HG02642 (cell line): ENCODE results near the gene DEPDC5.
"Not testable (repeated sequence)": the region's sequence is repeated elsewhere in the genome, so short reads cannot be mapped to it uniquely, and the experiment has no call there.

ENCODE experiments used
- ATAC-seq: cut with Tn5 transposase; IDR thresholded peaks from one replicate; pipeline ENCODE4 v1.9.1; 2021; ENCODE audit warnings: mild to moderate bottlenecking; ENCODE audit not compliant: unreplicated experiment, poor library complexity

The DEPDC5 gene

GRCh38 chr22:31753634-31754501, at the start of gene DEPDC5:
Gene DEPDC5 (plus strand): TSS chr22:31754019. CDS start chr22:31754922, 903 bp downstream.
- ATAC-seq: peak; percentile 77

GRCh38 chr22:31707519-31707918, 46.3 kb upstream of the DEPDC5 start:
- no peak for ATAC-seq

- ATAC-seq: not testable (repeated sequence)
Measured at GRCh38 chr22:31711226-31711625, 42.6 kb upstream of the DEPDC5 start.

GRCh38 chr22:31715147-31715778, 38.6 kb upstream of the DEPDC5 start:
- no peak for ATAC-seq

- ATAC-seq: no peak
Measured at GRCh38 chr22:31719850-31720471, 33.9 kb upstream of the DEPDC5 start.

- ATAC-seq: no peak
Measured at GRCh38 chr22:31723723-31724122, 30.1 kb upstream of the DEPDC5 start.

- ATAC-seq: no peak
Measured at GRCh38 chr22:31726692-31727091, 27.1 kb upstream of the DEPDC5 start.

GRCh38 chr22:31728857-31729256, 25.0 kb upstream of the DEPDC5 start:
- ATAC-seq: no peak

- ATAC-seq: no peak
Measured at GRCh38 chr22:31730344-31730711, 23.5 kb upstream of the DEPDC5 start.

GRCh38 chr22:31732089-31732829, 21.6 kb upstream of the DEPDC5 start:
- ATAC-seq: no peak

- no peak for ATAC-seq
Measured at GRCh38 chr22:31733580-31734079, 20.2 kb upstream of the DEPDC5 start.

- ATAC-seq: no peak
Measured at GRCh38 chr22:31734512-31734911, 19.3 kb upstream of the DEPDC5 start.

GRCh38 chr22:31736458-31736857, 17.4 kb upstream of the DEPDC5 start:
- ATAC-seq: no peak

- ATAC-seq: no peak
Measured at GRCh38 chr22:31737932-31738331, 15.9 kb upstream of the DEPDC5 start.

- no peak for ATAC-seq
Measured at GRCh38 chr22:31738566-31738965, 15.3 kb upstream of the DEPDC5 start.

- ATAC-seq: no peak
Measured at GRCh38 chr22:31739795-31740201, 14.0 kb upstream of the DEPDC5 start.

- ATAC-seq: not testable (repeated sequence)
Measured at GRCh38 chr22:31740314-31740713, 13.5 kb upstream of the DEPDC5 start.

GRCh38 chr22:31742115-31742514, 11.7 kb upstream of the DEPDC5 start:
- ATAC-seq: no peak

GRCh38 chr22:31742682-31743081, 11.1 kb upstream of the DEPDC5 start:
- no peak for ATAC-seq

- no peak for ATAC-seq
Measured at GRCh38 chr22:31743871-31744270, 9.9 kb upstream of the DEPDC5 start.
